GM18511 (cell line): ENCODE measurements around the gene DGCR8.
"Not testable (repeated sequence)": the region's sequence is repeated elsewhere in the genome, so short reads cannot be mapped to it uniquely, and the experiment has no call there.

Experiments used
- ATAC-seq: cut with Tn5 transposase; IDR thresholded peaks from one replicate; pipeline ENCODE4 v1.9.1; 2021; ENCODE audit warnings: mild to moderate bottlenecking, moderate library complexity; ENCODE audit not compliant: unreplicated experiment

DGCR8 gene

GRCh38 chr22:20149257-20150250 is 69.5 kb downstream of the DGCR8 start:
- no peak for ATAC-seq

GRCh38 chr22:20150381-20151275 is 70.6 kb downstream of the DGCR8 start, which contains the start of gene CCDC188:
TSS of gene CCDC188 (minus strand) at chr22:20151055. CDS start at chr22:20150986, 69 bp downstream.
- no peak for ATAC-seq

DNA sequence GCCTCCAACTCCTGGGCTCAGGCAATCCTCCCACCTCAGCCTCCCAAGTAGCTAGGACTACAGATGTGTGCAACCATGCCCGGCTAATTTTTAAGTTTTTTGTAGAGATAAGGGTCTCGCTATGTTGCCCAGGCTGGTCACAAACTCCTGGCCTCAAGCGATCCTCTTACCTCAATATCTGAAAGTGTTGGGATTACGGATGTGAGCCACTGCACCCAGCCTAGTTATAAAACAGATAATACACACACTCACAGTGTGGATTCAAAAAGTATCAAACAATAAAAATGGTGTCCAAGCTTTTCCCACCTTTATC is 71.2 kb downstream of the DGCR8 start:
- no peak for ATAC-seq

- no peak for ATAC-seq
Measured at GRCh38 chr22:20152464-20152890, 72.4 kb downstream of the DGCR8 start.

GRCh38 chr22:20153945-20154344 is 73.9 kb downstream of the DGCR8 start:
- no peak for ATAC-seq

- no peak for ATAC-seq
Measured at GRCh38 chr22:20154602-20155187, 74.7 kb downstream of the DGCR8 start.

- ATAC-seq = no peak
Measured at GRCh38 chr22:20155330-20156041, 75.4 kb downstream of the DGCR8 start.

DNA sequence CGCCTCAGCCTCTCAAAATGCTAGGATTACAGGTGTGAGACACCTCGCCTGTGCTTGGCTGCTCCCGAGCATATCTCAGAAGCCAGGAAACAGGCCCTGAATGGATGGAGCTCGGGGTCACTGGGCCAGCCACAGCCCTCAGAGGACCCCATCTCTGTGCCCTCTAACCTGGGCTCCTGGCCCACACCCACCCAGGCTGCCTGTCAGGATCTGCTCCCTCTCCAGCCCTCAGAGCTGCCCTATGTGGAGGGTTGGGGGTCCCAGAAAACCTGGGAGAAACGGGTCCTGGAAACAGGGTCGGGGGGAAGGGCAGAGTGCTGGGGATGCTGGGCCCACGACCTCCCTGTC is 76.0 kb downstream of the DGCR8 start:
- ATAC-seq = no peak

GRCh38 chr22:20156611-20157429 is 76.8 kb downstream of the DGCR8 start:
- ATAC-seq = no peak

- ATAC-seq = no peak
Measured at GRCh38 chr22:20157430-20158183, 77.6 kb downstream of the DGCR8 start.

DNA sequence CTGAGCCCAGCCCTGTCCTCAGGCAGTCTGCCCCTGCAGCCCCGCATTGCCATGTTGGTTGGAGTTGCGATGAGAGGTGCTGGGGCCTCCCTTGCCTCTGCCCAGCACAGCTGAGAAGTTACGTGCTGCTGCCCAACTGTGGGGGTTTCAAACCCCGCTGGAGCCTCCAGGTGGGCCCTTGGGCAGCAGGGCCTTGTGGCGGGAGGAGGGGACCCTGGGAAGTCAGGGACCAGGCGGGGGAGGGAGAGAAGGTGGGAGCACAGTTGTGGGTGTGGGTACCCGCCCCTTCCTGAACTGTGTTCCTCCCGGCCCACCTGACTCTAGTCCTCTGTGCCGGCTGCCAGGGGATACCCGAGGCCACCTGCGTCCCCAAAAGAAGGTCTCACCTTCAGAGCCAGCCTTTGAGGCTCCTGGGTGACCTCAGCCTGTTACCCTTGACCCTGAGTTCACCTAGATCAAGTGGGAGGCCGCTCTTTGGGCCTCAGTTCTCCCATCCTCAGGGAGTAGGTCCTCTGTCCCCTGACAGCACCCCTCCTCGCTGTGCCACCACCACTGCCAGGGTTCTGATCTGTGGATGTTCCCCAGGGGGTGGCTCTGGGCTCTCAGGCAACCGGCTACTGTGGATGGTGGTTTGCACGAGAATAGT is 78.5 kb downstream of the DGCR8 start:
- no peak for ATAC-seq

GRCh38 chr22:20159076-20159475 is 79.0 kb downstream of the DGCR8 start:
- no peak for ATAC-seq

DNA sequence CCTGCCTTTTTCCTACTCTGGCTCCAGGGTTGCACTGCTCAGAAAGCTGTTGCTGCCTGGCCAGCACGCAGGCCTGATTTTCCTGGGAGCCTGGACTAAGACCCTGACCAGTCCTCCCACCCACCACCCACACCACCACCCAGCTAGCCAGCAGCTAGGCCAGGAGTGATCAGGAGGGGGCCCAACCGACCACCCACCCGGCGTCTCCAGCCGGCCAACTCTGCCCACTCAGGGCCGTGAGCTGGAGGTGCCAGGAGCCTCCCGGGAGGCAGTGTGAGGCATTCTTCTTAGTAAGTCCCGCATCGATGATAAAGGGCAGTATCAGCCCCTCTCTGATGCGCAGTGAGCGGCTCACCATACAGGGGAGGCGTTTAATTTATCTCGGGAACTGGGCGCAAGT is 79.5 kb downstream of the DGCR8 start:
- not testable (repeated sequence) for ATAC-seq

- no peak for ATAC-seq
Measured at GRCh38 chr22:20160041-20160440, 80.0 kb downstream of the DGCR8 start.
